Stimulated activated CD4-positive, alpha-beta T cell treated with anti-CD3 and anti-CD28 coated beads, Interleukin-2, amount 100 ng/mL, for 48 hours (primary cell): Measurements from ENCODE around the gene PIGL.
"Not testable (repeated sequence)": the region's sequence is repeated elsewhere in the genome, so short reads cannot be mapped to it uniquely, and the experiment has no call there.

ENCODE experiments used
- DNase-seq, 2 donors: peaks; one replicate each; pipeline ENCODE4 v3.0.0-alpha.2; 2020

Gene PIGL

DNA sequence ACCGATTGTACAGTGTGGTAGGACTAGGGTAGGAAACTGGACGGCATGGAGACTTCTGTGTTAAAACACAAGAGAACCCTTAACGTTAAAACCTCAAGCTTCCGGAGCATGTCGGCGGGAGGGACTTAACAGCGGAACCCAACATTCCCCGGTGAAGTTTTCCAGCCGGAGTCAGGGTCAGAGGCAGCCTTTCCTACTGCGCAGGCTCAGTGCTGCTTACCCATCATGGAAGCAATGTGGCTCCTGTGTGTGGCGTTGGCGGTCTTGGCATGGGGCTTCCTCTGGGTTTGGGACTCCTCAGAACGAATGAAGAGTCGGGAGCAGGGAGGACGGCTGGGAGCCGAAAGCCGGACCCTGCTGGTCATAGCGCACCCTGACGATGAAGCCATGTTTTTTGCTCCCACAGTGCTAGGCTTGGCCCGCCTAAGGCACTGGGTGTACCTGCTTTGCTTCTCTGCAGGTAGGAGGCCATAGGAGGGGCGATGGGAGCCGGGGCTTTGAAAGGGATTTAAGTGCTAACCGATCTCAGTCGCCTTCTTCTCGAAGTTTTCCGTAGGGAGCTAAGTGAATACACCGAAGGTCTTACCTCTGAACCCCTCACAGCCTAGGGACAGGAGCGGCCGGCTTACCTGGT is at the start of gene PIGL:
Gene PIGL (plus strand): TSS at position 209 of the 634 bp plus-strand sequence. CDS start 17 bp downstream, at position 226.
- peak; percentile 83 to 86 for DNase-seq

DNA sequence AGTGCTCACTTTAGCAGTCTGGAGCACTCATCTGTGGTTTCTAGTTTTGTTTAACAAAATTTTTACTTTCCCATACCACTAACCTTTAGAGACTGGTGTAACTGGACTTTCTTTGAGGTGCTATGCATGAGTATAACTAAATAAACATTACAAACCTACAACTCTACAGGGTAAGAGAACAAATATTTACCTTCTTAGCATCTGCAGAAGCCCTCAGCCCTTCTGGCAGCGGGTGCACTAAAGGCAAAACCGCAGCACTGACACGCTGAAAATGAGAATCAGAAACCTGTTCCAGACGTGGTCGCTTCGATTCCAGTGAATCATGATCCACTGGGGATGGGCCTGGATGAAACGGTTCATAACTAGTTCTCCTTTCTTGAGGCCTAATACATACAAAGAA is 45.4 kb upstream of the PIGL start:
- no peak for DNase-seq

DNA sequence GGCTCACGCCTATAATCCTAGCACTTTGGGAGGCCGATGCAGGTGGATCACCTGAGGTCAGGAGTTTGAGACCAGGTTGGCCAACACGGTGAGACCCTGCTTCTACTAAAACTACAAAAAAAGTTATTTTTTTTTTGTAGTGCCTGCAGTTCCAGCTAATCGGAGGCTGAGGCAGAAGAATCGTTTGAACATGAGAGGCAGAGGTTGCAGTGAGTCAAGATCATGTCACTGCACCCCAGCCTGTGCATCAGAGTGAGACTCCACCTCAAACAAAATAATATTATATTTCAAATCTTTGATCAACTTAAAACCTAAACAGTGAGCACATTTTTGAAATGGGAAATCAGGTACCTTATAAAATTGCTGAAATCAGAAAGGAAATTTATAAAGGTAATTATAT is 38.2 kb upstream of the PIGL start:
- no peak for DNase-seq

DNA sequence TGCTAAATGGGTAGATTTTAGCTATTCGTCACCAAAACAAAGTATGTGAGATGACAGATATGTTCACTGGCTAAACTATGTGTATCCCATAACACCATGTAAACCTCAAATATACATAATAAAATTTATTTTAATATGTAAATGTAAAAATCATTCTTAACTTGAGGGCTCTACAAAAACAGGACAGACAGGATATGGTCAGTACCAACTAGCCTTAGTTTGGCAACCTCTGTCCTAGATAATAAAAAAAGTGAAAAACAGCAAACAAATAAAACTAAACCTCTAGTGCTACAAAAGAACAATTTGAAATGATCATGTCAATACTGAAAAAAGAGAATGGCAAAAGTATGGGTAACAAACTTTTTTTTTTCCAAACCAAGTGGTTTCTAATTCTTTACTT is 35.4 kb upstream of the PIGL start:
- DNase-seq = no peak

DNA sequence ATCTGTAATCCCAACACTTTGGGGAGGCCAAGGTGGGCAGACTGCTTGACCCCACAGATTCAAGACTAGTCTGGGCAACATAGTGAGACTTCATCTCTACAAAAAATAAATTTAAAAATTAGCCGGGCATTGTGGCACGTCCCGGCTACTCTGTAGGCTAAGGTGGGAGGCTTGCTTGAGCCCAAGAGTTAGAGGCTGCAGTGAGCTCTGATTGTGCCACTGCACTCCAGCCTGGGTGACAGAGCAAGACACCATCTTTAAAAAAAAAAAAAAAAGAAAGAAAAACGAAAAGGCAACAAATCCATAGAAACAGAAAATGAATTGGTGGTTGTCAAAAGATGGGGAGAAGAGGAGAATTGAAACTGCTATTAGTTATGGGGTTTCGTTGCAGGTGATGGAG is 29.4 kb upstream of the PIGL start:
- no peak for DNase-seq

DNA sequence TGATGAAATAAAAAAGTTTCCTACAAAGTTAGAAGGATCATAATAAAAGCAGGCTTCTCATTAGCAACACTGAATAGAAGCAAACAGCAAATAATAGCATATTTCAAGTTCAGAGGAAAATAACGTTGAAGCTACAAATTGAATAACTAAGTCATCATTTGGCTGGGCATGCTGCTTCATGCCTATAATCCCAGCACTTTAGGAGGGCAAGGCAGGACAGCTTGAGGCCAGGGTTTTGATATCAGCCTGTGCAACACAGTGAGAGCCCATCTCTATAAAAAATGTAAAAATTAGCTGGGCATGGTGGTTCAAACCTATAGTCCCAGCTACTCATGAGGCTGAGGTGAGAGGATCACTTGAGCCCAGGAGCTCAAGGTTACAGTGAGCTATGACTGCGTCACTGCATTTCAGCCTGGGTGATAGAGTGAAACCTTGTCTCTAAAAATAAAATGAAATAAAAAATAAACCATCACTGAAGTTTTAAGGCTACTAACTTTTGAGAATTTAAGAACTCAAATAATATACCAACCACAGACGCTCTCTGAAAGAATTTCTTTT is 27.1 kb upstream of the PIGL start:
- DNase-seq = no peak

DNA sequence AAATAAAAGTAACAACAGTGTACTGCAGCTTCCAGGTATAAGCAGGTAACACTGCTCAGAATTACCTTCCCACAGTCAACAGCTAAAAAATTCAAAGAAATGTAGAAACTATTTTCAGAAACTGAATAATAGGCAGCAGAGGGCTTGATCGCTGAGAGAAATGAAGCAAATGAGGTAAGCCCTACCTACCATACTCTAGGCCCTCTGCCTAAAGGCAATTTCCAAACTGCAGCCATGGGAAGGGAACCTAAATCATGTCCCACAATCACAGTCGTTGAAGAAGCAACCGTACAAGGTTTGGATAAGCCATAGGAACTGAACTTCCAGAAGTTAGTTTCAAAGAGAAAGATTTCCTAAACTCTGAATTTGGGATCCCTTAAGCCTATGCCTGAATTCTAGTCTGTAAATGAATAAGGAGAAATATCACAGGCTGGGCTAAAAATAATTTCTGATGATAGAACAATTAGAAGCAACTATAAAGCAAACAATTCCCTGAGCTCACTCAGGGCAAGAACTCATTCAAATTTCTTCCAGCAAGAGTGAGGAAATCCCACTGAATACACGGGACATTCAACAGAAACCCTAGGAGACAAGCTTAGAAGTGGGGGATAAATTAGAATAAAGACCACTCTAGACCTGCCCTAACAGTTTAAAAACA is 26.2 kb upstream of the PIGL start:
- no peak for DNase-seq

DNA sequence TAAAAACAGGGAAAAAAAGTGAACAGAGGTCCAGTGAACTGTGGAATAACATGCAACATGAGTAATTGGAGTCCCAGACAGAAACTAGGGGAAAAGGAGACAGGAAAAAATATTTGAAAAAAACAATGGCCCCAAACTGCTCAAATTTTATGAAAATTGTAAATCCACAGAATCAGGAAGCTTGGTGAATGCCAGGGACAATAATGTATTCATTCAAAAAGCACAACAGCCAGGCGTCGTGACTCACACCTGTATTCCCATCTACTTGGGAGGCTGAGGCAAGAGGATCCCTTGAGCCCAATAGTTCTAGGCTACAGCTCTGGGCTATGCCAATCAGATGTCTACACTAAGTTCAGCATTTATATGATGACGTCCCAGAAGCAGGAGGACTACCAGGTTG is 25.4 kb upstream of the PIGL start:
- DNase-seq = no peak

DNA sequence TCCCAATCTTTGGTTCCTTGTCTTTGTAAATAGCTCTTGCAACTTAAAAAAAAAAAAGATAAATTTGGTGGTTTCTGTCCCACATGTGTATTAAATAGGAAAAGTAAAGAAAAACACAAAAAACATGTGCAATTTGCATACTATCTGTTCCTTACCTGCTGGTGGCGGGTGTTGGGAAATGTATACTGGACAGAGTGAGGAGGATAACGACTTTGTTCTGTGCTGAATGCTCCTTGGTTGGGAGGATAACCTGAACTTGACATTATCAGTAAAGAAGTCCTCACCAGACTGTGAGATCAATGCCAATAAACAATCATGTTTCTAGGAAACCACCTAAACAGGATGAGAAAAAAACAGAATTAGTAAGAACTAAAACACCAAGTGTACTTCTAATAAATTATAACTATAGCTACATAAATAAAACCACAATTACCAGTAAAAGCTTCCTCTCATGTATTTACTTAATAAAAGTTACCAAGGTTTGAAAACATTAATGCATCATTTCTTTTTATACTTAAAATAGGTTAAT is 22.6 kb upstream of the PIGL start:
- DNase-seq = not testable (repeated sequence)

DNA sequence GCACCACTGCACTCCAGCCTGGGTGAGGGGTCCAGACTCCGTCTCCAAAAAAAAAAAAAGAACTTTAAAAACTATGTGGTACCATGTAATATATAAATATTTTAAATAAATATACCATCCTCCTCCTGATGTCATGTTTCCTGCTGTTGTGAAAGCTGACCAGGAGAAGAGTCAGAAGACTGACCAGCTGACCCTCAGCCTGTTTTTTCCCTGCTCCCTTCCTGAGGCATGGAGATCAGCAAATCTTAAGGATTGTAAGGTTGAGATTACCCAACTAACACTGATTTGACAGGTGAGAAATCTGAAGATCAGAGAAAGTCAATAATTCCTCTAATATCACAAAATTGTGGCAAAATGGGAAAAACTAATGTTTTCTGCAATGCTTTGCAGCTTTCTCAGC is 19.7 kb upstream of the PIGL start:
- DNase-seq = no peak

DNA sequence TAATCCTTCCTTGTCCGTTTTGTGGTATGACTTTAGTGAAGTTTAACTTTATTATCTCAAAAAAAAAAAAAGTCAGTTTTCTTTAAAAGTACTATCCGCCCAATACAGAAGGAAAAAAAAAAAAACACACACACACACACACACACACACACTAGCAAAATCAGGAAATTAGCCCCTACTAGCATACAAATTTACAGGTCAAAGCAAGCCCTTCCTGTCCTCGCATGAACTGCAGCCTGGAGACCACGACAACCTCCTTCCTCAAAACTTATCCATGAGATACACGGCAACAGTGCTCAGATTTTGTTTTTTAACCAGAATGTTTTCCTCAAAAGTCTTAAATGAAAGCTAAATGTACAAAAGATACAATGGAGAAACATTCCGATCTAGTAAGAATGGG is 17.9 kb upstream of the PIGL start:
- DNase-seq = no peak

DNA sequence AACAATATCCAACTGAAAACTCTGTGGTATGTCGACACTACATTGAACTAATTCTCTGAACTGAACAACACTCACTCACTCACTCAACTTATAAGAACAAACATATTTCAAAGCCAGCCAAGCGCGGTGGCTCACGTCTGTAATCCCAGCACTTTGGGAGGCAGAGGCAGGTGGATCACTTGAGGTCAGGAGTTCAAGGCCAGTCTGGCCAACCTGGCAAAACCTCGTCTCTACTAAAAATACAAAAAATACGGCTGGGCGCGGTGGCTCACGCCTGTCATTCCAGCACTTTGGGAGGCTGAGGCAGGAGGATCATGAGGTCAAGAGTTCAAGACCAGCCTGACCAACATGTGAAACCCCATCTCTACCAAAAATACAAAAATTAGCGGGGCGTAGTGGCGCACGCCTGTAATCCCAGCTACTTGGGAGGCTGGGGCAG is 15.3 kb upstream of the PIGL start:
- not testable (repeated sequence) for DNase-seq

DNA sequence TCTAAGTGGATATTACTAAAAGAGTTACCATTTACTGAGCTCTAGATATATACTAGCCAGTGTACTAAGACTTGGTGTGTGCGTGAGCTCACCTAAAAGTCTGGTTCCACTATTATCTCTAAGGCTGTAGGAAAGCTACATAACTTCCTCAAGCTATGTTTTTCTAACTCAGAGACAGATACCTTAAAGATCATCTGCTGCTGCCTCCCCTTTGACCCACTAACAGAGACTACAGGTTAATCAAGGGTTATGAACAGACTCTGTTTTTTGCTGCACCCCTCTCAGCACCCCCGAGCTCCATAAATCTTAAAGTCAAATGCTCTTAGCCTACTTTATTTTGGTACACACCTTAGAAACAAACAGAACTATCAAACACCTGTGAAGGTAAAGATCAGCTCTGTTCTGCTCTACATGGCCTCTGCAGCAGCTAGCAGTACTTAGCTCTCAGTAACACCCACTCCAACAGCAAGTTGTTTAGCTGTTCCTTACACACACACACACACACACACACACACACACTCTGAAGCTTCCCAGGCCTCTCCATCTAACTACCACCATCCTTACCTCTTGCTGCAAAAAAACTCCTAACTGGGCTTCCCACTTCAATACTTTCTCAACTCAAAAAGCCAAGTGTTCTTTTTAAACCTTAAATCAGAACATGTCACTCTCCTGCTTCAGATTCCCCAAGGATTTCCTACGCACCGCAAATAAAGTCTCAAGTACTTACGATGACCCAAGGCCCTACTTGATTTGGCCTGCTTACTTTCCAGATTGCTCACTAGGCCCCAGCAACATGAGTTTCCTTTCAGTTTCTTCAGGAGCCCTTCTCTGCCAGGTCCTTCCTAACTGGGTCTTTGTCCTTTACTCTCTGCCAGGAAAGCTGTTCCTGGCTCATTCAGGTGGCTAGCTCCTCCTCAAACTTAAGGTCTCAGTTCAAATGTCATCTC is 14.2 kb upstream of the PIGL start:
- DNase-seq = not testable (repeated sequence)

DNA sequence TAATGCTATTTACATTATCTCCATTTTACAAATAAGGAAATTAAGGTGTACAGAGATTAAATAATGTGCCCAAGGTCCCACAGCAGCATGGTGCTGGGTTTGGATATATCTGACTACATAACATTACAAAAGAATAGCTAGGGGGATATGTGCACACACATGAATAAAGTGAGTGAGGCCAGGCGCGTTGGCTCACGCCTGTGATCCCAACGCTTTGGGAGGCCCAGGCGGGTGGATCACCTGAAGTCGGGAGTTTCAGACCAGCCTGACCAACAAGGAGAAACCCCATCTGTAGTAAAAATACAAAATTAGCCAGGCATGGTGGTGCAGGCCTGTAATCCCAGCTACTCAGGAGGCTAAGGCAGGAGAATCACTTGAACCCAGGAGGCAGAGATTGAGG is 12.2 kb upstream of the PIGL start:
- not testable (repeated sequence) for DNase-seq

DNA sequence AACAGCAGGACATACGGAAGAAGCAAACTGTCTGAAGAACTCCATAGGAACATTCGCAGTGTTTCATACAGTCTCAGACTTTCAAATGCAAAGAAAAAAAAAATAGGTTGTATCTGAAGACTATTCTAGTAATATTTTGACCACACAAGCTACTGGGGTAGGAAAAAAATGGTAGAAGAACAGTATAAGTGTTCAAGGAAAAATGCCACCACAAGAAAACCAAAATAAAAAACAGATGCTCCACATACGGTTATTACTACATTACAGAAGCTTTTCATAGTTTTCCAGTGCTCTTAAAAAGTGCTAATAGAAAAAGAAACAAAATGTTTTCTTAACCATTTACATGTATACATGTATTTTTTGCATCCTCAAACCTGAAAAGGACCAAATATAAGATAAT is 5.4 kb upstream of the PIGL start:
- DNase-seq = no peak

DNA sequence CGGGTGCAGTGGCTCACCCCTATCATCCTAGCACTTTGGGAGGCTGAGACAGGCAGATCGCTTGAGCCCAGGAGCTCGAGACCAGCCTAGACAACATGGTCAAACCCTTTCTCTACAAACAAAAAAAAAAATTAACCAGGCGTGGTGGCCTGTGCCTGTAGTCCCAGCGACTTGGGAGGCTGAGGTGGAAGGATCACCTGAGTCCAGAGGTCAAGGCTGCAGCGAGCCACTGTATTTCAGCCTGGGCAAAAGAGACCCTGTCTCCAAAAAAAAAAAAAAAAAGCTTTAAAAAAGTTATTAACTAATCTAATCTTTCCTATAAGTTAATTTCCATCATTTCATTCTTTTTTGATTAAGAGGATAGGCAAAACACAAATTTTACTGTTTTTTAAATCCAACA is 4.2 kb upstream of the PIGL start:
- DNase-seq = no peak

DNA sequence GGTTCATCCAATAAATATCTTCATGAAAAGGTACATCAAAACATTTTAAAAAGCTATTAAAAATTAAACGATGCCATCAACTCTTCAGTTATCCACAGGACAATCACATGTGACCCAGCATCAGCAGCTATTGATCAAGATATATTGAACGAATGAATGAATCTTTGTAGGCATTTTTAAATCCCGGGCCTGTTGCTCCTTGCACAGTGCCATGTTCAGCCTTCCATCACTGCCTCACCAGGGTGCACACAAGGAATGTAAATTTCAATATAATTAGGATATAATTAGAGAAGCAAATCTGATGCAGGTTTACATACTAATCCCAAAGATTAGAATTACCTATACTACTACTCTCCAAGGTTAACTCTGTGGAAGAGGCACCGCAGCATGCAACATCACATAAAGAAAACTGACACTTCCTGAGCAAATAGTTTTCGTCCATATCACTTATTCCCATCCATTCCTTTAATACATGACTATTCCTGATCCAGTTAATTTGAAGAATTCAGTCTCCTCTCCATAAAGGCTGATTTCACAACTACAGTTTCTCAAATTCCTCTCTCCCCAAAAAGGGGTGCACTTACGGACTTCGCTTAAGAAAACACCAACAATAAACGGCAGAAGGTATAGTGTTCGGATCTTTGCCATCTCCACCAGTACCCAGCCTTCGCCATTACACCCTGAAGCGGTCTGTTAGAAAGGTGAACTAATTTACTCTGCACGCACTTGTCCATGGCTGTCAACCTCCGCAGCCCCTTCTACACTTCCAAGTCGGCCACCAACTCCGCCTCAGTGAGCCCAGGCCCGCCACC is 2.6 kb upstream of the PIGL start:
- no peak for DNase-seq

DNA sequence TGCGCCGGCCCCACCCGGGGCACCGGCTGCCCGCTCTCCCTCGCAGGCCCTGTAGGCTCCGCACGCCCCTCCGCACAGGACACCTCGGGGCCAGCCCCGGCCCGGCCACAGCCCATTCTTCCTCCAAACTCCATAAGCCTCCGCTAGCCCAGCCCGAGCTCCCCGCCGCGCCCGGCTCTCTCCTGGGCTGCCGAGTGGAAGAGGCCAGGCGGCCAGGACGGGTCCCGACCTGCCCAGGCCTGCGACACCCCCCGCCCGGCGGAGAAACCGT is 2.1 kb upstream of the PIGL start:
- peak in 1 of 2 donors; percentile 30 for DNase-seq

DNA sequence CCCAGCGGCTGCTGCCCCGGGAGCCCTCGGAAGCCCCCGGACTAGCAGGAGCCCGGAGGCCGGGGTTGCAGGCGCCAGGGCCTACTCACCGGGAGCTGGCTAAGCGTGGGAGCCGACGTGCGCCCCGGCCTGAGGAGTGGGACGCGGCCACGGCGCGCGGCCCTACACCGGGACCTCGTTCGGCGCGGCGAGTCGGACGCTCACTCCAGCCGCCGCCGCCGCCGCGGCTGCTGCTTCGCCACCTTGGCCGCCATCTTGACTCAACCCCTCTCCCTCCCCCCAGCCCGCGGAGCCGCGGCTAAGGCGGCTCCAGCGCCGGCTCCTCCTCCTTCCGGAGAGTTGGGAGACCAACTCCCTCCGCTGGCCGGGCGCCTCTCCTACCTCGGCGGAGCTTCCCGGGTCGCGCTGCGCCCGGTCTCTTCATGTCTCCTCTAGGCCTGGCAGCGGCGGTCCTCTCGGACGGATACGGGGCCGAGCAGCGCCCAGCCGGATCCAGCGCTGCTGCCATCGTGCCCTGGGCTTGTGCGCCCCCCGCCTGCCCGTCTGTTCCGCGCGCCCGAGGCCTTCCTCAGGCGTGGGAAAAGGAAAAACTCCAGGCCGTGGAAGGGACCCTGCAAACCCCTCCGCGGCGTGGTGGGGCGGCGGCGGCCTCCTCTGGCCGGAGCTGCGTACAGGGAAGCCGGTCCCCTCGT is 1.6 kb upstream of the PIGL start, which contains the start of gene NCOR1:
Gene NCOR1 (minus strand): TSS at position 262 of the 692 bp plus-strand sequence. CDS start 20,965 bp downstream, outside the sequence.
- peak; percentile 82 for DNase-seq

DNA sequence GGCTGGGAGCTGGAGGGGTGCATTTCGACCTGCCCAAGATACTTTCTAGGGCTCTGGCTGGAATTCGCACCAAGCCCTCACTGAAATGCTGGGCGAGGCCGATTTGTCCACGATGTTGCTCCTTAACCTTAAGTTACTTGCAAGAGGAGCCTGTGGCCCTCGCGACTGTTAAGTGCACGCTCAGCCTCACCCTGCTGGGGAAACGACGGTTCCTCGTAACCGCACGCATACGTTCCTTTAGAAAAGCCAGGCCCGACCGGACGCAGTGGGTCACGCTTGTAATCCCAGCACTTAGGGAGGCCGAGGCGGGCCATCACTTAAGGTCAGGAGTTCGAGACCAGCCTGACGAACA is 1.1 kb upstream of the PIGL start:
- peak in 1 of 2 donors; percentile 16 for DNase-seq

DNA sequence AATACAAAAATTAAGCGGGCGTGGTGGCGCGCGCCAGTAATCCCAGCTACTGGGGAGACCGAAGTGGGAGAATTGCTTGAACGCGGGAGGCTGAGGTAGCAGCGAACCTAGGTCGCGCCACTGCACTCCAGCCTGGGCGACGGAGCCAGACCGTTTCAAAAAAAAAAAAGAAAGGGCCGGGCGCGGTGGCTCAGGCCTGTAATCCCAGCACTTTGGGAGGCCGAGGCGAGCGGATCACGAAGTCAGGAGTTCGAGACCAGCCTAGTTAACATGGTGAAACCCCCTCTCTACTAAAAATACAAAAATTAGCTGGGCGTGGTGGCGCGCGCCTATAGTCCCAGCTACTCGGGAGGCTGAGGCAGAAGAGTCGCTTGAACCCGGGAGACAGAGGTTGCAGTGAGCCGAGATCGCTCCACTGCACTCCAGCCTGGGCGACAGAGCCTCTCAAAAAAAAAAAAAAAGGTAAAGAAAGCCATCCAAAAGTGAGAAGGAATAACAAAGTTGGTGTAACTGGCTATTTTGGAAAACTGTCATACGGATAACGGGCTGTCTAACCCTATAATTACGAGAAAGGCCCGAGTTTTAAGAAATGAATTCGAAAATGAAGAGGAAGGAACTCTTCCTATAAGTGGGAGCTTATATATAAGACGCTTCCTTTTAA is 539 bp upstream of the PIGL start:
- DNase-seq = not testable (repeated sequence)
